Activated gamma-delta T cell (primary cell): Measurements from ENCODE around the gene CNOT11.
"Not testable (repeated sequence)": the region's sequence is repeated elsewhere in the genome, so short reads cannot be mapped to it uniquely, and the experiment has no call there.

Experiments used
- DNase-seq: peaks from one replicate; lab custom pipeline; 2025; lab: John Stamatoyannopoulos, UW
- total RNA-seq, 2 donors: gene quantifications; one replicate each; lab custom pipeline; 2026; lab: John Stamatoyannopoulos, UW

Gene CNOT11
- total RNA-seq = 58.7 to 60.7 reads per million in 2 donors

- peak; percentile 95 for DNase-seq
Measured at GRCh38 chr2:101252408-101253012, at the start of gene CNOT11. Gene CNOT11 (plus strand): TSS chr2:101252886. CDS start chr2:101252965, 79 bp downstream.

- no peak for DNase-seq
Measured at GRCh38 chr2:101204400-101205115, 48.1 kb upstream of the CNOT11 start.

- no peak for DNase-seq
Measured at GRCh38 chr2:101205521-101206479, 46.9 kb upstream of the CNOT11 start.

- DNase-seq = no peak
Measured at GRCh38 chr2:101208830-101209229, 43.9 kb upstream of the CNOT11 start.

GRCh38 chr2:101219246-101219645 is 33.4 kb upstream of the CNOT11 start:
- no peak for DNase-seq

GRCh38 chr2:101220091-101220490 is 32.6 kb upstream of the CNOT11 start:
- not testable (repeated sequence) for DNase-seq

GRCh38 chr2:101223814-101224231 is 28.9 kb upstream of the CNOT11 start:
- DNase-seq = no peak

GRCh38 chr2:101230541-101231001 is 22.1 kb upstream of the CNOT11 start:
- no peak for DNase-seq

- DNase-seq = no peak
Measured at GRCh38 chr2:101231240-101231639, 21.4 kb upstream of the CNOT11 start.

- DNase-seq = no peak
Measured at GRCh38 chr2:101231937-101232730, 20.6 kb upstream of the CNOT11 start.

GRCh38 chr2:101232770-101233169 is 19.9 kb upstream of the CNOT11 start:
- no peak for DNase-seq

- no peak for DNase-seq
Measured at GRCh38 chr2:101234169-101234938, 18.3 kb upstream of the CNOT11 start.

GRCh38 chr2:101235956-101236355 is 16.7 kb upstream of the CNOT11 start:
- not testable (repeated sequence) for DNase-seq

- DNase-seq = not testable (repeated sequence)
Measured at GRCh38 chr2:101237944-101238343, 14.7 kb upstream of the CNOT11 start.

- no peak for DNase-seq
Measured at GRCh38 chr2:101238930-101239759, 13.5 kb upstream of the CNOT11 start.

- not testable (repeated sequence) for DNase-seq
Measured at GRCh38 chr2:101239760-101240118, 12.9 kb upstream of the CNOT11 start.

GRCh38 chr2:101240694-101241093 is 12.0 kb upstream of the CNOT11 start:
- DNase-seq = not testable (repeated sequence)

GRCh38 chr2:101241158-101241557 is 11.5 kb upstream of the CNOT11 start:
- DNase-seq = no peak

GRCh38 chr2:101244373-101244772 is 8.3 kb upstream of the CNOT11 start:
- DNase-seq = not testable (repeated sequence)

- not testable (repeated sequence) for DNase-seq
Measured at GRCh38 chr2:101244899-101245298, 7.8 kb upstream of the CNOT11 start.
